GOT3 (cell line): Measurements from ENCODE around the gene YIPF4.
"Not testable (repeated sequence)": the region's sequence is repeated elsewhere in the genome, so short reads cannot be mapped to it uniquely, and the experiment has no call there.

ENCODE experiments used
- DNase-seq: peaks from one replicate; lab custom pipeline; 2025; ENCODE audit warnings: mixed read lengths; lab: John Stamatoyannopoulos, UW

YIPF4 gene

DNA sequence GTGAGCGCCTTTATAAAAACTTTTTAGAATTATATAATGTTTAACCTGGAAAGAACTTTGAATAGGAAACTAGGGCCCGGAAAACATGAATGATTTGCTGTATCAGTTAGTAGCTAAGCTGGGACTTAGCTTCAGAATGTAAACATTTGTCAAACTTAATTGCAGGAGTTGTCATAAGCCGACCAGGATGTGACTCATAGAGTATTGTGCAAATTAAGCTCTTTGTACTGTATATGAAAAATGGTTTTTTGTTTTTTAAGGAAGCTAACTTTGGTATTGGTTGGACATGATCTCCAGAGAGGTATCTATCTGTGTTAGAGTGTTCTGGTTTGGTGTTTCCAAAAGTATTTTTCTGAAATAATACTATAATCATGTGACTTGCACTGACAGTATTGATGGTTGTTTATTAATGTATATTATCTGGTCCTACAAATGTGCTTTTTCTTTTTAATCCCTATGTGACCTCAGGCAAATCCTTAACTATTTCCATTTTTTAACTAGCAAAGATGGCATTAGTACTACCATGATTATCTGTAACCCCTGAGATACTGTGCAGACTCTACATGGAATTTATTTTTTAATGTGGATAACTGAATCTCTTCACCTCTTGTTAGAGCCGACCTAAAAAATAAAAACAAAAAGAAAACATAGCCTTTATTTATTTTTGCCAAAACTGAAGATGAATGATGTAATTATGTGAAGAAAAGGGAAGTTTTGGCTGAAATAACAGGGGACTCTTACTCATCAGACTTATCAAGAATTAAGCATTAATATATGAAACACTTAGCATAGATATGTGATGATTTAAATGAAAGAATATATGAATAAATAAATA is 11.7 kb downstream of the YIPF4 start:
- no peak for DNase-seq

DNA sequence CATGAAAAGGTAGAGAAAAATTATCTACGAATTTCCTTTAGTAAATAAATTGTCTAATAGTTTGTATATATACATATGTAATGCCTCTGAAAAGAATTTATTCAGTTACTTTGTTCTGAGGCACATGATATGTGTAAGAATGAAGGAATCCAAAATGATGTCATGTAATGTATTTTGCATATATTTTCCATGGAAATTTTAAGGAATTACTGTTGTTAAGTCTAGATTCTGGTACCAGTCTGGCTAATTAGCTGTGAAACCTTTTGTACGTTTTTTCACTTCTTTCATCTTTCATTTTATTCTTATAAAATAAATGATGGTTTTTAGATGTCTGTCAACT is 12.3 kb downstream of the YIPF4 start:
- DNase-seq: no peak

GRCh38 chr2:32291746-32292145 is 14.0 kb downstream of the YIPF4 start:
- DNase-seq: no peak

GRCh38 chr2:32293493-32293892 is 15.8 kb downstream of the YIPF4 start:
- DNase-seq: not testable (repeated sequence)

- DNase-seq: not testable (repeated sequence)
These were observed 16.4 kb downstream of the YIPF4 start for GRCh38 chr2:32293966-32294562.

GRCh38 chr2:32310577-32310976 is 32.9 kb downstream of the YIPF4 start:
- no peak for DNase-seq

DNA sequence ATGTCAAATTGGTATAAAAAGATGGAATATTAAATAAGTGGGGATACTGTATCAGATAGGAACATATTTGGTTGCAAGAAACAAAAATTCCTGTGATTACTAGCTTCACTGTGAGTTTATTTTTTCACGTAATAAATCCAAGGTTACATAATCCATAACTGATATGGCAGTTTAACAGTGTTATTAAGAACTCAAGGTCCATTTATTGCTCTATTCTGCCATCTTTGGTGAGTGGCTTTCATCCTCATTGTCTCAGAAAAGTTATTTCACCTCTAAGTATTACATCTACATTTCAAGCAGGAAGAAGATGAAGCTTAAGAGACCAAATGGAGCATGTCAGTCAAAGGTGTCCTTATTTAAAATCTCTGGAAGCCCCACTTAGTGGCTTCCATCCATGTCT is 37.2 kb downstream of the YIPF4 start:
- no peak for DNase-seq

DNA sequence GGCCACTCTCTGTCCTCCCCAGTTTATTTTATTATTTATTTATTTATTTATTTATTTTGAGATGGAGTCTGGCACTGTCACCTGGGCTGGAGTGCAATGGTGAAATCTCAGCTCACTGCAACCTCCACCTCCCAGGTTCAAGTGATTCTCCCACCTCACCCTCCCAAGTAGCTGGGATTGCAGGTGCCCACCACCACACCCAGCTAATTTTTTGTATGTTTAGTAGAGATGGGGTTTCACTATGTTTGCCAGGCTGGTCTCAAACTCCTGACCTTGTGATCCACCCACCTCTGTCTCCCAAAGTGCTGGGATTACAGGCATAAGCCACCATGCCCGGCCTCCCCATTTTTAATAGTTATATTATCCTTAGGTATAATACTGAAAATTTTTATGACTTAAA is 51.0 kb downstream of the YIPF4 start:
- not testable (repeated sequence) for DNase-seq

DNA sequence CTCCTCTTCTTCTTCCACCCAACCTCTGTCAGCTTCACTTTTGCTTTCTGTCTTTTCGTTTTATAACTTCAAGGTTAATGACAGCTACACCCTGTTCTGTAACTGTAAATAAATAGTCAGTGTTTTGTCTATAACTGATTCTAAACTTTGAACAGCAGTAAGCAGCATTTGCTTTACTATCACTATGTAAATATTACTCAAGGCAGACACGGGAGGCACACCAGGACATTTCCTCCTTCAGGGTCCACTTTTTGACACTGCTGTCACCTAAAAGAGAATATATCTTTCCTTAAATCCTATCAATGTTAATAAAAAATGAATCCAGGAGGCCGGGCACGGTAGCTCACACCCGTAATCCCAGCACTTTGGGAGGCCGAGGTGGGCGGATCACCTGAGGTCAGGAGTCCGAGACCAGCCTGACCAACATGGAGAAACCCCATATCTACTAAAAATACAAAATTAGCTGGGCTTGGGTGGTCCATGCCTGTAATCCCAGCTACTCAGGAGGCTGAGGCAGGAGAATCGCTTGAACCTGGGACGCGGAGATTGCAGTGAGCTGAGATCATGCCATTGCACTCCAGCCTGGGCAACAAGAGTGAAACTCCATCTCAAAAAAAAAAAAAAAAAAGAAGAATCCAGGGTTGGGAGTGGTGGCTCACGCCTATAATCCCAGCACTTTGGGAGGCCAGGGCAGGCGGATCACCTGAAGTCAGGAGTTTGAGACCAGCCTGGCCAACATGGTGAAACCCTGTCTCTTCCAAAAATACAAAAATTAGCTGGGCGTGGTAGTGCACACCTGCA is 51.7 kb downstream of the YIPF4 start:
- DNase-seq: not testable (repeated sequence)

GRCh38 chr2:32330136-32330535 is 52.4 kb downstream of the YIPF4 start:
- no peak for DNase-seq

DNA sequence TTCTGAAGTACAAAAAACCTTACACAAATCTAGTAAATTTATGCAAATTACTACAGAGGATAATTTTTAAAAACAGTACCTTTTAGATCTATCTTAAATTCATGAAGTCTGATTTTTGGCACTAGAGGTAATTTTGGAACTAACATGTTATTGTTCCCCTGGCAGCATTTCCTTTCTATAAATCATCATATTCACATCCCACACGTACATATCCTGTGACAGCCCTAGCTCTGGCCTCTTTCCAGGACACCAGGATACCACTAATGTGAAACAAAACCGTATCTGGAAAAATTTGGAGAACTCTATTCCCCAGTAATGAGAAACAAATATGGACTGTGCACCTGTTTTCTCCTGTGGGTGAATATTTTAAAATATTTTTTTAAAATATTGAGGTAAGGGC is 65.1 kb downstream of the YIPF4 start:
- DNase-seq: no peak

GRCh38 chr2:32350797-32351196 is 73.1 kb downstream of the YIPF4 start:
- not testable (repeated sequence) for DNase-seq

DNA sequence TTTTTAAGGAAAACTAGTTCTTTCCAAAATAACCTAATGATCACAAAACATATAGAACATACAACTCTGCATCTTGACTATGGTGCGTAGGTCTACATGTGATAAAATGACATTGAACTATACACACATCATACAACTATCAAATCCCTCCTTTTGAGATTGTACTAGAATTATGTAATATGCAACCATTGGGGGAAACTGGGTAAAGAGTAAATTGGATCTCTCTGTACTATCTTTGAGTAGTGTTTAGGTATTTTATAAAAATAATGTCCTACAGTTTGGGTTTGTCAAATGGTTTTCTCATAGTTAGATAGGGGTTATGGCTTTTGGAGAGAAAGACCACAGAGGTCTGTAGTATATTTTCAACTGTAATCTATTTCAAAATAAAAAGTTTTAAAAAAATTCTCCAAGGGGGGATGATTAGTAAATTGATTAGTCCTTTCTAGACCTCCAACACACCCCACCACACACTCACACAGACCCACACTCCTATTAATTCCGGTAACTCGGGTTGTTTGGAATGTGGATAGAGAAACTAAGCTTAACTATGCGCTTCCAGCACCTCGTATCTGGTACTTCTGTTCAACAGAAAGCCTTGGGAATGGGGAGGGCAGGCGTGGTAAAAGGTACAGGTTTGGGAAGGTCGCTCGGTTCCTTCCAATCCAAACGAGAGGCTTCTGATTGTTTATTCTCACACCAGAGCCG is 78.4 kb downstream of the YIPF4 start:
- DNase-seq: no peak

DNA sequence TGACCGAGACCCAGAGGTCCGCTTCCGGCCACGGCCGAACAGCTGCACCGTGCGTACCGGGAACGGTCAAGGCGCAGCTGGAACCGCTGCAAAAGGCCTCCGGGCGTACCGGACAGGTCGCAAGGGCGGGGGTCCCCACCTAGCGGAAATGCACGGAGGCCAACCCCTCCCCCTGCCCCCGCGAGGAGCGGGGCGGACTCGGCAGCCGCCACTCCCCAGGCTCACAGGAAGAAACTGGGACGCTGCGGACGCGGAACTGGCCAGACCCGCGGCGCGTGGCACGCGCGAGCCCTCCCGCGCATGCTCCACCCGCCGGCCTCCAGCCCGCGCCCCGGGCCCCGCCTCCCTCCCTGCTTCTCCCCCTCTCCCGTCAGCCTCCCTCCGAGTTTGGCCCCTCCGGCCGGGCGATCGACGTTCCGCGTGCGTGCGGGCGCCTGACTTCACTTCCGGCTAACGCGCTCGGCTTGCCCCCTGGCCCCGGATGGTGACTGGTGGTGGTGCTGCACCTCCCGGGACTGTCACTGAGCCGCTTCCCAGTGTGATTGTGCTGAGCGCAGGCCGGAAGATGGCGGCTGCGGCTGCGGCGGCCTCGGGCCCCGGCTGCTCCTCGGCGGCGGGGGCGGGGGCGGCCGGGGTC is 79.1 kb downstream of the YIPF4 start, which contains the start of gene BIRC6:
BIRC6 (plus strand) TSS at position 343 of the 637 bp plus-strand sequence; CDS start at position 482, 139 bp downstream.
- DNase-seq: peak; percentile 93

GRCh38 chr2:32357318-32358110 is 79.8 kb downstream of the YIPF4 start:
- DNase-seq: no peak

DNA sequence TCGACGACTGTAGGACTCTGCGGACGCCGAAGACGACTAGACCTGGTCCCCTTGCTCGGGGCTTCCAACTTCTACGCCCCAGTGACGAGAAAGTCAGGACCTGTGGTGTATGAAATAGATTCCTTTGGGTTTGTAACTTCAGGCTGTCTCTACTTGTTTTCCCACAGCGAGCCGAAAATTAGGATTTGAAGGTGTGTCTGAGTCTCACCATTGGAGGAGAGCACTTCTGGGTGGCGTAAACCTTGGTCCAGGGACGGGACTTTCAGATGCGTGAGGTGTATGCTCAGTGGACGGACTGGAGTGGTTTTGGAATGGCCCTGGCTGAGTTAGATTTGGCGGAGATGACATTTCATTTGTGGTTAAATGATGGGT is 80.4 kb downstream of the YIPF4 start:
- DNase-seq: no peak

GRCh38 chr2:32360416-32360815 is 82.7 kb downstream of the YIPF4 start:
- no peak for DNase-seq

GRCh38 chr2:32362997-32363396 is 85.3 kb downstream of the YIPF4 start:
- not testable (repeated sequence) for DNase-seq

GRCh38 chr2:32363597-32363996 is 85.9 kb downstream of the YIPF4 start:
- no peak for DNase-seq

GRCh38 chr2:32364290-32364689 is 86.6 kb downstream of the YIPF4 start:
- DNase-seq: not testable (repeated sequence)

GRCh38 chr2:32365679-32366078 is 88.0 kb downstream of the YIPF4 start:
- DNase-seq: not testable (repeated sequence)
